Measurements from ENCODE around the gene MCRIP1. TPM values are rescaled to one million over a fixed set of nuclear protein-coding genes. Genes with fewer than 3 reads are reported as not detected.

MCRIP1 gene
- total and polyA plus RNA-seq, 2 of the 8 experiments (the other 6 are each of a cell fraction or from before 2014, with no cell fraction given), result 103 to 151 TPM

- Histone ChIP-seq H3K27me3 (replicated peaks in 1 of 4; ENCODE audit: control insufficient read depth in 3 of 4, extremely low read depth in 1 of 4, insufficient read depth in 3 of 4, low read length in 3 of 4) (peaks cover 38 to 54% (median 47%) of the 10 kb centered on the region in 4 experiments), H4K8ac (ENCODE audit: extremely low read depth, insufficient read depth, low read length) (no peak overlapping the region)
- DNase-seq (ENCODE audit: low read depth in 1 of 2, low spot score in 2 of 2), result no peak
Observed at GRCh38 chr17:81806461-81807209, 26.5 kb downstream of the MCRIP1 start.

More at GRCh38 chr17:81806461-81807209, 26.5 kb downstream of the MCRIP1 start:
- no peak overlapping the region for H3K23ac ChIP-seq (ENCODE audit: insufficient read length)
- no peak overlapping the region for H4K5ac ChIP-seq (ENCODE audit: insufficient read length, low read depth, low read length)
- no peak overlapping the region for H3K27ac ChIP-seq (ENCODE audit: low read depth, low read length)
- H3K18ac ChIP-seq (ENCODE audit: extremely low read depth, low read length), result no peak overlapping the region
- no peak overlapping the region for H4K91ac ChIP-seq (replicated peaks; ENCODE audit: insufficient read length, low read length)
- no peak overlapping the region for H2BK12ac ChIP-seq (ENCODE audit: low read depth, low read length)
- H2BK120ac ChIP-seq (replicated peaks; ENCODE audit: low read depth, low read length), result no peak overlapping the region
- WGBS, 2 experiments (ENCODE audit: extremely low coverage in 1 of 2, insufficient coverage in 1 of 2, insufficient read length in 1 of 2, insufficient replicate concordance in 2 of 2, low coverage in 1 of 2, low lambda C conversion rate in 2 of 2, missing lambda C conversion rate in 1 of 2), result 66% methylated on average over 13 of the region's 23 CpGs; no CpG with 5 or more reads in 1 of the 2 experiments
- ChIA-PET CTCF (ENCODE audit: partially characterized antibody) (interaction anchor here (0.5 to 4.5 kb wide), 20 partner anchors 11 to 300 kb away, joined by 3 to 19 read pairs (median 4); no protein-coding TSS in a partner anchor), POLR2A (ENCODE audit: partially characterized antibody) (interaction anchor here (0.7 to 2.7 kb wide), 11 partner anchors 8 to 172 kb away, joined by 3 to 6 read pairs (median 4); partner anchors contain the start of gene MRPL12)
- no peak for FAIRE-seq
- H2BK20ac ChIP-seq (ENCODE audit: low read length), result no peak overlapping the region
- peaks cover 5% of the 10 kb centered on the region; the same call in 1 of the 2 replicates for H3K23me2 ChIP-seq (ENCODE audit: low read depth, low read length)
- no peaks in the 10 kb centered on the region for H3K9me3 ChIP-seq (ENCODE audit: insufficient read depth in 2 of 2, low read depth in 1 of 2, low read length in 1 of 2)
- no peak overlapping the region for H3K4me2 ChIP-seq (ENCODE audit: insufficient read depth in 1 of 2, low read depth in 2 of 2, low read length in 2 of 2)
- H2BK5ac ChIP-seq (ENCODE audit: low read depth, low read length), result no peak overlapping the region
- no peak overlapping the region for H2AFZ ChIP-seq (ENCODE audit: low read length)
- no peak overlapping the region for H3K4me3 ChIP-seq (ENCODE audit: extremely low read depth in 1 of 4, insufficient read depth in 2 of 4, low read depth in 3 of 4, low read length in 4 of 4)
- H2BK15ac ChIP-seq (ENCODE audit: low read length), result no peak overlapping the region
- no peak overlapping the region for H2AK5ac ChIP-seq (ENCODE audit: low read depth, low read length)
- TF ChIP-seq ZNF274 (IDR thresholded peaks at IDR 0.05; ENCODE audit: borderline replicate concordance, extremely low read depth, low read length), result no peak
- TF ChIP-seq RAD21 (IDR thresholded peaks at IDR 0.05 in 1 of 2, conservative IDR thresholded peaks at IDR 0.05 in 1 of 2; ENCODE audit: low read depth in 2 of 2, low read length in 2 of 2), result peak; percentile 32 to 42
- TF ChIP-seq SIN3A (conservative IDR thresholded peaks at IDR 0.05 in 1 of 2, IDR thresholded peaks at IDR 0.05 in 1 of 2; ENCODE audit: low read depth in 1 of 2, low read length in 2 of 2), result no peak
- no peak for TF ChIP-seq TAF1 (IDR thresholded peaks at IDR 0.05; ENCODE audit: low read depth, low read length)
- no peak for TF ChIP-seq YY1 (IDR thresholded peaks at IDR 0.05; ENCODE audit: low read depth, low read length)
- TF ChIP-seq BACH1 (IDR thresholded peaks at IDR 0.05; ENCODE audit: low read length), result no peak
- H3K4me1 ChIP-seq (replicated peaks in 1 of 4; ENCODE audit: control insufficient read depth in 3 of 4, insufficient read depth in 4 of 4, low read length in 3 of 4), result peaks cover 0 to 3% (median 0%) of the 10 kb centered on the region in 4 experiments; a peak in 3 of 7 replicates
- H3K79me1 ChIP-seq (ENCODE audit: low read depth, low read length), result no peaks in the 10 kb centered on the region
- no peaks in the 10 kb centered on the region for H3K79me2 ChIP-seq (ENCODE audit: control insufficient read depth in 1 of 2, insufficient read depth in 2 of 2, low read length in 2 of 2)
- peaks cover 0 to 1% of the 10 kb centered on the region in 2 experiments for H4K20me1 ChIP-seq (replicated peaks in 1 of 2; ENCODE audit: control insufficient read depth in 1 of 2, insufficient read depth in 2 of 2, low read length in 2 of 2)
- peaks cover 0 to 10% (median 0%) of the 10 kb centered on the region in 4 experiments; a peak in 1 of 8 replicates for H3K36me3 ChIP-seq (ENCODE audit: control insufficient read depth in 2 of 4, insufficient read depth in 4 of 4, low read length in 3 of 4)
- H3K9ac ChIP-seq (replicated peaks in 1 of 4; ENCODE audit: extremely low read depth in 1 of 4, low read depth in 3 of 4, low read length in 3 of 4), result no peak overlapping the region
- H3K4ac ChIP-seq (replicated peaks; ENCODE audit: insufficient read length, low read depth, low read length), result no peak overlapping the region
- H3K14ac ChIP-seq (ENCODE audit: insufficient read length), result no peak overlapping the region
- H3K56ac ChIP-seq (replicated peaks; ENCODE audit: insufficient read length, low read depth, low read length), result no peak overlapping the region

Data from H1 (cell line).